ENCODE data around the gene ALDH1L1. TPM values are rescaled to one million over a fixed set of nuclear protein-coding genes. Genes with fewer than 3 reads are reported as not detected.

Gene ALDH1L1
- total and polyA plus RNA-seq, 2 of the 8 experiments (the other 6 are each of a cell fraction or from before 2014, with no cell fraction given): 0.98 to 1.6 TPM

GRCh38 chr3:126057936-126058335 is 122.5 kb downstream of the ALDH1L1 start:
- H3K4me1 ChIP-seq (replicated peaks in 1 of 4; ENCODE audit: control insufficient read depth in 3 of 4, insufficient read depth in 4 of 4, low read length in 3 of 4): peaks cover 0 to 5% (median 2%) of the 10 kb centered on the region in 4 experiments; a peak in 4 of 7 replicates
- H3K9me3 ChIP-seq (ENCODE audit: insufficient read depth in 2 of 2, low read depth in 1 of 2, low read length in 1 of 2): no peaks in the 10 kb centered on the region
- TF ChIP-seq RAD21 (IDR thresholded peaks at IDR 0.05 in 1 of 2, conservative IDR thresholded peaks at IDR 0.05 in 1 of 2; ENCODE audit: low read depth in 2 of 2, low read length in 2 of 2) (no peak), CHD2 (IDR thresholded peaks at IDR 0.05; ENCODE audit: low read length) (no peak), NRF1 (IDR thresholded peaks at IDR 0.05; ENCODE audit: low read depth, low read length) (no peak), EZH2 (IDR thresholded peaks at IDR 0.05; ENCODE audit: low read depth, low read length, severe bottlenecking) (no peak), GABPA (IDR thresholded peaks at IDR 0.05; ENCODE audit: borderline replicate concordance, insufficient read depth, low read length) (no peak), SP1 (IDR thresholded peaks at IDR 0.05; ENCODE audit: low read depth, low read length) (no peak), PHF8 (conservative IDR thresholded peaks at IDR 0.05; ENCODE audit: low read depth, low read length) (no peak), E2F6 (IDR thresholded peaks at IDR 0.05) (no peak), ZNF274 (IDR thresholded peaks at IDR 0.05; ENCODE audit: borderline replicate concordance, extremely low read depth, low read length) (no peak), CREB1 (IDR thresholded peaks at IDR 0.05) (no peak)
- no peak overlapping the region for H3K14ac ChIP-seq (ENCODE audit: insufficient read length)
- no peaks in the 10 kb centered on the region for H3K36me3 ChIP-seq (ENCODE audit: control insufficient read depth in 2 of 4, insufficient read depth in 4 of 4, low read length in 3 of 4)
- no peak for FAIRE-seq
- WGBS, 2 experiments (ENCODE audit: extremely low coverage in 1 of 2, insufficient coverage in 1 of 2, insufficient read length in 1 of 2, insufficient replicate concordance in 2 of 2, low coverage in 1 of 2, low lambda C conversion rate in 2 of 2, missing lambda C conversion rate in 1 of 2): 92% methylated on average over 13 of the region's 13 CpGs; no CpG with 5 or more reads in 1 of the 2 experiments
- no peak overlapping the region for H3K18ac ChIP-seq (ENCODE audit: extremely low read depth, low read length)
- H2AFZ ChIP-seq (ENCODE audit: low read length): no peak overlapping the region
- no peak overlapping the region for H2BK20ac ChIP-seq (ENCODE audit: low read length)
- H3K9ac ChIP-seq (replicated peaks in 1 of 4; ENCODE audit: extremely low read depth in 1 of 4, low read depth in 3 of 4, low read length in 3 of 4): no peak overlapping the region
- no peaks in the 10 kb centered on the region for H3K79me2 ChIP-seq (ENCODE audit: control insufficient read depth in 1 of 2, insufficient read depth in 2 of 2, low read length in 2 of 2)
- no peak for DNase-seq (ENCODE audit: low read depth in 1 of 2, low spot score in 2 of 2)
- H3K4me3 ChIP-seq (ENCODE audit: extremely low read depth in 1 of 4, insufficient read depth in 2 of 4, low read depth in 3 of 4, low read length in 4 of 4): no peak overlapping the region
- H3K27me3 ChIP-seq (replicated peaks in 1 of 4; ENCODE audit: control insufficient read depth in 3 of 4, extremely low read depth in 1 of 4, insufficient read depth in 3 of 4, low read length in 3 of 4): no peaks in the 10 kb centered on the region
- H2BK5ac ChIP-seq (ENCODE audit: low read depth, low read length): no peak overlapping the region
- H3K23me2 ChIP-seq (ENCODE audit: low read depth, low read length): no peaks in the 10 kb centered on the region
- H2BK15ac ChIP-seq (ENCODE audit: low read length): no peak overlapping the region
- no peaks in the 10 kb centered on the region; the same call in 1 of the 2 replicates for H3K79me1 ChIP-seq (ENCODE audit: low read depth, low read length)
- H4K5ac ChIP-seq (ENCODE audit: insufficient read length, low read depth, low read length): no peak overlapping the region
- no peak overlapping the region for H3K4ac ChIP-seq (replicated peaks; ENCODE audit: insufficient read length, low read depth, low read length)
- no peaks in the 10 kb centered on the region for H4K20me1 ChIP-seq (replicated peaks in 1 of 2; ENCODE audit: control insufficient read depth in 1 of 2, insufficient read depth in 2 of 2, low read length in 2 of 2)
- H3K56ac ChIP-seq (replicated peaks; ENCODE audit: insufficient read length, low read depth, low read length): no peak overlapping the region
- CTCF ChIA-PET (ENCODE audit: partially characterized antibody): interaction anchor here (1.0 to 1.7 kb wide), 4 partner anchors 8 to 129 kb away, joined by 3 to 5 read pairs (median 4); no protein-coding TSS in a partner anchor
- H3K23ac ChIP-seq (ENCODE audit: insufficient read length): no peak overlapping the region
- H4K8ac ChIP-seq (ENCODE audit: extremely low read depth, insufficient read depth, low read length): no peak overlapping the region; the same call in 1 of the 2 replicates
- POLR2A ChIA-PET (ENCODE audit: partially characterized antibody): no interaction called here
- no peak overlapping the region for H2BK12ac ChIP-seq (ENCODE audit: low read depth, low read length)
- H2BK120ac ChIP-seq (replicated peaks; ENCODE audit: low read depth, low read length): no peak overlapping the region
- H3K4me2 ChIP-seq (ENCODE audit: insufficient read depth in 1 of 2, low read depth in 2 of 2, low read length in 2 of 2): no peak overlapping the region
- H2AK5ac ChIP-seq (ENCODE audit: low read depth, low read length): no peak overlapping the region
- H3K27ac ChIP-seq (ENCODE audit: low read depth, low read length): no peak overlapping the region
- no peak overlapping the region for H4K91ac ChIP-seq (replicated peaks; ENCODE audit: insufficient read length, low read length)
